Measurements from ENCODE around the gene TFAP2C.

The TFAP2C gene

DNA sequence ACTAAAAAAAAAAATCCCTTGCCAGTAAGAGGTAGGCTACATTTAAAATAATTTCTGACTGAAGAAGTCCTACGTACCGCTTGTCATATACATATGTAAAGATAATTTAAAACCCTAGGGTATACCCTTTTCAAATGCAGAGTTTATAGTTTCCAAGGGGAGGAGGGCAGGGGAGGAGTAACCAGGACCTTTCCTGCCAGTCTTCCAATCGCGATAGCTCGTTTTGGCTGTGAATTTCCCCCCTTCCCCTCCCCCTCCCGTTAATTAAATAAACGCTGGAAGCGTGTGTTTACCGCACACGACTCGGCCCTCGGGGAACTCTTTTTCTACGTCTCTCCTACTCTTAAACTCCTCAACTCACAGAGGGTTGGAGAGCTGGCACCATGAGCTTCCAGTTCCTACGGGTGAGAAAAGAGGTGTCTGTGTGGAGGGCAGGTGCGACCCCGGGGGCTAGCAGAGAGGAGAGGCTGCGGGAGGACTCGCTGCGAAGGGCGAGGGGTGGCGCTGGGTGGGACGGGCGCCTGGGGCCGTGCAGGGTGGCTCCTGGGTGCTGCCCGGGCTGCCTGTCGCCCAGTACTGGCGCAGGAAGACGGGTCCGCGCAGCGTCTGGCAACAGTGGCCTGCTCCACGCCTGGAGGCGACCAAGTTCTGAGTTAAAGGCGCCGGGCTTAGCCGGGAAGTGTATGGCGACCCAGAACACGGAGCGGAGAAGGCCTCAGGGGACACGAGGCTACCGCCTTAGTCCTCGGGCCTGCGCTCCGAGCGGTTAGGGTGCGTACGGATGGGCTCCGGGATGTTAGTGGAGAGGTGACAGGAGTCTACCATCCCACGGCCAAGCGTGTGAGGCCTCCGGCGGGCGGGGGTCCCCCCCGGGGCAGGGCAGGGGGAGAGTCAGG is 4.1 kb upstream of the TFAP2C start:
- Histone ChIP-seq H3K4me2 (no peak overlapping the region), H3K4me1 (ENCODE audit: low read depth, poor library complexity, severe bottlenecking) (peaks cover 4% of the 10 kb centered on the region), H3K27ac (no peak overlapping the region), H3K9ac (no peak overlapping the region), H3K27me3 (ENCODE audit: insufficient read depth, low read depth) (no peaks in the 10 kb centered on the region), H4K20me1 (ENCODE audit: insufficient read depth) (no peaks in the 10 kb centered on the region), H2AFZ (ENCODE audit: low read depth) (no peak overlapping the region), H3K79me2 (ENCODE audit: insufficient read depth, low read depth) (no peaks in the 10 kb centered on the region), H3K36me3 (ENCODE audit: insufficient read depth) (no peaks in the 10 kb centered on the region), H3K4me3 (IDR thresholded peaks at IDR 0.05; ENCODE audit: insufficient read depth, low read depth, low read length) (no peak overlapping the region)
- TF ChIP-seq, protein P1, sequence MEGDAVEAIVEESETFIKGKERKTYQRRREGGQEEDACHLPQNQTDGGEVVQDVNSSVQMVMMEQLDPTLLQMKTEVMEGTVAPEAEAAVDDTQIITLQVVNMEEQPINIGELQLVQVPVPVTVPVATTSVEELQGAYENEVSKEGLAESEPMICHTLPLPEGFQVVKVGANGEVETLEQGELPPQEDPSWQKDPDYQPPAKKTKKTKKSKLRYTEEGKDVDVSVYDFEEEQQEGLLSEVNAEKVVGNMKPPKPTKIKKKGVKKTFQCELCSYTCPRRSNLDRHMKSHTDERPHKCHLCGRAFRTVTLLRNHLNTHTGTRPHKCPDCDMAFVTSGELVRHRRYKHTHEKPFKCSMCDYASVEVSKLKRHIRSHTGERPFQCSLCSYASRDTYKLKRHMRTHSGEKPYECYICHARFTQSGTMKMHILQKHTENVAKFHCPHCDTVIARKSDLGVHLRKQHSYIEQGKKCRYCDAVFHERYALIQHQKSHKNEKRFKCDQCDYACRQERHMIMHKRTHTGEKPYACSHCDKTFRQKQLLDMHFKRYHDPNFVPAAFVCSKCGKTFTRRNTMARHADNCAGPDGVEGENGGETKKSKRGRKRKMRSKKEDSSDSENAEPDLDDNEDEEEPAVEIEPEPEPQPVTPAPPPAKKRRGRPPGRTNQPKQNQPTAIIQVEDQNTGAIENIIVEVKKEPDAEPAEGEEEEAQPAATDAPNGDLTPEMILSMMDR (conservative IDR thresholded peaks at IDR 0.05; ENCODE audit: low read depth, low read length), result no peak

DNA sequence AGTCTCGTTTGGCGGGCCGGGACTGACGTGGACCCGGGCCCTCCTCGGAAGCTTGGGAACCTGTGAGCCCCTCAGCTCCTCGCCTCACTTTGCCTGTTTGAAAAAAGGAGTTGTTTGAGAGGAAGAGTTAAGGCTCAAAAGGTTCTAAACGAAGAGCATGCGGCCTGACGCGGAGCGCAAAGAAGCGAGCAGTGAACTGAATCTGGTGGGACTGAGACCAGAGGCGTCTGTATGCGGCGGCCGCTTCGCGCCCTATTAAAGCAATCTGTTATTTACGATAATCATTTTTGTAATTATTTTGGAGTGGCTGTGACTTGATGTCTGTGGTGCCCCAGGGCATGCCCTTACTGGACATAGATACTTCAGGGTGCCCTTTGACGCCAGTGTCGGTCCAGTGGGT is 3.3 kb upstream of the TFAP2C start:
- no peaks in the 10 kb centered on the region for H4K20me1 ChIP-seq (ENCODE audit: insufficient read depth)
- peaks cover 4% of the 10 kb centered on the region for H3K4me1 ChIP-seq (ENCODE audit: low read depth, poor library complexity, severe bottlenecking)
- H3K27me3 ChIP-seq (ENCODE audit: insufficient read depth, low read depth), result no peaks in the 10 kb centered on the region
- H3K27ac ChIP-seq, result no peak overlapping the region
- no peak overlapping the region for H2AFZ ChIP-seq (ENCODE audit: low read depth)
- TF ChIP-seq, protein P1 (conservative IDR thresholded peaks at IDR 0.05; ENCODE audit: low read depth, low read length), result no peak
- H3K4me2 ChIP-seq, result no peak overlapping the region
- H3K79me2 ChIP-seq (ENCODE audit: insufficient read depth, low read depth), result no peaks in the 10 kb centered on the region
- H3K36me3 ChIP-seq (ENCODE audit: insufficient read depth), result no peaks in the 10 kb centered on the region
- H3K4me3 ChIP-seq (IDR thresholded peaks at IDR 0.05; ENCODE audit: insufficient read depth, low read depth, low read length), result no peak overlapping the region
- H3K9ac ChIP-seq, result no peak overlapping the region

DNA sequence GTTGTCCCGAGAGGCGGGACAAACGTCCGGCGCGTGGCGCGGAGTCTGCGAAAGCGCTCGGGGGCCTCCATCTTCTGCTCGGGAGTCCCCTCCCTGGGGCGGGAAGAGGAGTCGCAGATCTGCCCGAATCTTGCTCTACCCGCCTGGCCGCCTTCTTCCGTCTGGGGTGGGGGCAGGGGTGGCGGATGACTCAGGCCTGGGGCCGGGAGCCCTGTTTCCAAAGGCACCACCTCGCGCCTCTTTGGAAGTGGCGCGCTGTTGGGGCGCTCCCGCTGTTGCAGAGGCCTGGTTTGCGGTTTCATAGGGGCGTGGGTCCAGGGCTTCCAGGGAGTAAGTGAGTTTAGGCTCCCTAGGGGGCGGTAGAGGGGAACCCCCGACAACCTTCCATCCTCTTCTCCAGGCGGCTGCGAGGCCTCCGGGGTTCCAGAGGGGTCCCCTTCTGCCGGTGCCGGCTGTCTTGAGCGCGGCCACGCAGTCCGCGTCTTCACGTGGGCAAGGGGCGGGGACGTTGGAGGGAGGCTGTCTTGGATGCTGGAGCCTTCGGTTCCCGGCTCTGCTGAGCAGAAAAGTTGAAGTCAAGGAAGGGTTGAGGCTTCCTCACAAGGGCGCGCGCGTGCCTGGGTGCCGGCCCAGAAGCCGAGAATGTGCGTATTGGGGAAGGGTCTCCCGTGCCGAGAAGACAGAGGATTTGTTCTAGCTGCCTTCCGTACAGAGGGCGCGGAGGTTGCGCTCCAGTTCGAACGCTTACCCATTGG is 2.6 kb upstream of the TFAP2C start:
- Histone ChIP-seq H3K27ac (no peak overlapping the region), H3K9ac (no peak overlapping the region), H3K4me1 (ENCODE audit: low read depth, poor library complexity, severe bottlenecking) (peaks cover 4% of the 10 kb centered on the region), H2AFZ (ENCODE audit: low read depth) (no peak overlapping the region), H3K4me2 (no peak overlapping the region), H3K27me3 (ENCODE audit: insufficient read depth, low read depth) (no peaks in the 10 kb centered on the region), H4K20me1 (ENCODE audit: insufficient read depth) (no peaks in the 10 kb centered on the region), H3K79me2 (ENCODE audit: insufficient read depth, low read depth) (no peaks in the 10 kb centered on the region), H3K36me3 (ENCODE audit: insufficient read depth) (no peaks in the 10 kb centered on the region), H3K4me3 (IDR thresholded peaks at IDR 0.05; ENCODE audit: insufficient read depth, low read depth, low read length) (no peak overlapping the region)
- TF ChIP-seq, protein P1 (conservative IDR thresholded peaks at IDR 0.05; ENCODE audit: low read depth, low read length), result no peak; the same call in 1 of the 2 replicates

DNA sequence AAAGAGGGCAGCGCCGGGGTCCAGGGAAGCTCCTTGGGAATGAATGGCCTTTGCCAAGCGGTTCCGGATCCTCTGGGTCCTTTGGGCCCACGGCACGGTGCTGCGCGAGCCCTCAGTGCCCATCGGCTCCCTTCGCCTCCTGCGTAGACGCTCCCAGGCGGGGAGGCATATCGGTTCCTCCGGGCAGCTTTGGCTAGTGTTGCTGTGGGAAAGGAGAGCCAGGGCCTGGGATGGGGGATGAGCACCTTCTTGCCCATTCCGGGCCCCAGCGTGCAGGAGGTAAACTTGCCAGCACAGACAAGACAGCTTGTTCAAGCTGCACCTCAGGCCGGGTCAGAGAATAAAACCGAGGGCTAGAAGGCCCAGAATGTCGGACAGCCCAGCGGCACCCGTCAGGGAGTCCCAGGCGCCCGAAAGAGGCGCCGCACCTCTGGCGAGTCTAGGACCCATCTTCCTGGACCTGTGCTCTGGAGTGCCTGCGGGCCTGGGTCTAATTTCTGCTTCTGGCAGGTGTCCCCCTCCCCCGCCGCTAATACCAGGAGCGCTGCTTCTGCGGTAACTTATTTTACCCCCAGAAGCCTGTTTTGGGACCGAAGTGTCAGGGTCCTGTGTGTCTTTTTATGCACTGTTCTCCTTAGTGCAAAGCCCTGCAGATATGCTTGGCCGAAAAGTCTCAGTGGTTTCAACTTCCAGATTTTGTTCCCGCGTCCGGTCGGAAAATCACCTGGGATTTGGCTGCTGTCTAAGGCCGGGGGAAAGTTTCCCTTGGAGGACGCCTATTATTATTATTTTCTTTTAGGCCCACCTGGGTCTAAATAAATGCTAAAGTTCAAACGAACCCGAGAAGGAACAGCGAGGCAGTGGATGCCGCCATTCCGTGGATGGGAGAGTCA is 1.7 kb upstream of the TFAP2C start:
- H3K4me3 ChIP-seq (IDR thresholded peaks at IDR 0.05; ENCODE audit: insufficient read depth, low read depth, low read length), result no peak overlapping the region
- no peaks in the 10 kb centered on the region for H3K79me2 ChIP-seq (ENCODE audit: insufficient read depth, low read depth)
- peaks cover 4% of the 10 kb centered on the region for H3K4me1 ChIP-seq (ENCODE audit: low read depth, poor library complexity, severe bottlenecking)
- H3K36me3 ChIP-seq (ENCODE audit: insufficient read depth), result no peaks in the 10 kb centered on the region
- H3K4me2 ChIP-seq, result peak overlapping the region; percentile 95
- no peak overlapping the region for H3K9ac ChIP-seq
- no peaks in the 10 kb centered on the region for H4K20me1 ChIP-seq (ENCODE audit: insufficient read depth)
- TF ChIP-seq, protein P1 (conservative IDR thresholded peaks at IDR 0.05; ENCODE audit: low read depth, low read length), result no peak
- H2AFZ ChIP-seq (ENCODE audit: low read depth), result 0 out of 2 replicates have a peak overlapping the region, but pooled peaks have one; percentile 95
- H3K27ac ChIP-seq, result no peak overlapping the region
- no peaks in the 10 kb centered on the region for H3K27me3 ChIP-seq (ENCODE audit: insufficient read depth, low read depth)

Data from KMS-11 (cell line).